Small intestine (tissue), 7 donors: ENCODE data around the gene PLCB4. TPM values are rescaled to one million over a fixed set of nuclear protein-coding genes. Genes with fewer than 3 reads are reported as not detected.

Experiments used
- DNase-seq, 2 donors: peaks; one replicate each; pipeline versions ENCODE4 v3.0.0 to v3.0.0-alpha.2; 2013
- FAIRE-seq: peaks from 2 replicates; lab custom pipeline; 2012; peaks lifted over from hg19 to GRCh38; lab: Jason Lieb, UNC
- H3K27ac ChIP-seq, 3 donors: one replicate each; pipeline ENCODE4 v1.5.1; 2013; ENCODE audit warnings: low read length in 2 of 3, mild to moderate bottlenecking in 2 of 3, control low read depth in 1 of 3, inconsistent platforms in 1 of 3, low read depth in 1 of 3, moderate library complexity in 1 of 3
- H3K27me3 ChIP-seq, 3 donors: one replicate each; pipeline ENCODE4 v1.6.1; 2013; ENCODE audit warnings: low read length in 3 of 3, inconsistent platforms in 1 of 3; ENCODE audit not compliant: control insufficient read depth in 3 of 3, insufficient read depth in 3 of 3
- H3K36me3 ChIP-seq, 3 donors: one replicate each; pipeline ENCODE4 v1.6.1; 2013; ENCODE audit warnings: low read length in 3 of 3, inconsistent platforms in 1 of 3, low read depth in 1 of 3, mild to moderate bottlenecking in 1 of 3, moderate library complexity in 1 of 3; ENCODE audit not compliant: control insufficient read depth in 3 of 3, insufficient read depth in 2 of 3
- H3K4me1 ChIP-seq, 3 donors: one replicate each; pipeline ENCODE4 v1.6.1; 2013; ENCODE audit warnings: low read length in 2 of 3, inconsistent platforms in 1 of 3, low read depth in 1 of 3, mild to moderate bottlenecking in 1 of 3, moderate library complexity in 1 of 3; ENCODE audit not compliant: control insufficient read depth in 3 of 3, insufficient read depth in 2 of 3
- H3K4me3 ChIP-seq, 3 donors: one replicate each; pipeline ENCODE4 v1.5.1; 2013; ENCODE audit warnings: low read length in 3 of 3, control low read depth in 1 of 3, inconsistent platforms in 1 of 3, low read depth in 1 of 3, mild to moderate bottlenecking in 1 of 3, moderate library complexity in 1 of 3
- H3K9me3 ChIP-seq, 2 donors: one replicate each; pipeline ENCODE4 v1.6.1; 2013; ENCODE audit warnings: low read depth in 1 of 2, low read length in 1 of 2; ENCODE audit not compliant: control insufficient read depth in 2 of 2, insufficient read depth in 1 of 2
- WGBS, 3 donors: extraction: QIAGEN DNeasy Blood & Tissue Kit; methylation state at CpG; one replicate each; pipeline ENCODE4 v1.1.7; 2013; 5-methylcytosine and 5-hydroxymethylcytosine counted together
- polyA plus RNA-seq, 4 donors: library from polyadenylated mRNA; stranded (reverse) in 3 of 4; unstranded in 1 of 4; fragments of 200-250 nt in 3 of 4; fragments of 120-200 nt in 1 of 4; gene quantifications; one replicate each; pipeline versions ENCODE4 v1.2.1 to v1.2.3, GENCODE V29; 2013
- donor health status: healthy with polysubstance abuse.
- donor health status: control.
- donor health status: control.
- donor health status: Bipolar disorder and iron deficiency.
- donor health status: healthy.

Gene PLCB4
- polyA plus RNA-seq, 4 donors = under 0.01 to 14.4 (median 3.4) TPM

- DNase-seq (no peak), FAIRE-seq (no peak)
- Histone ChIP-seq H3K36me3 (peaks cover 0 to 3% (median 0%) of the 10 kb centered on the region in 3 donors), H3K4me1 (no peaks in the 10 kb centered on the region), H3K9me3 (no peaks in the 10 kb centered on the region), H3K27me3 (no peaks in the 10 kb centered on the region), H3K27ac (no peak overlapping the region), H3K4me3 (no peak overlapping the region)
Observed at GRCh38 chr20:9428292-9428607, 359.4 kb downstream of the PLCB4 start.

- Histone ChIP-seq H3K27me3 (no peaks in the 10 kb centered on the region), H3K9me3 (peaks cover 0 to 7% of the 10 kb centered on the region in 2 donors), H3K36me3 (peaks cover 0 to 4% (median 0%) of the 10 kb centered on the region in 3 donors), H3K27ac (no peak overlapping the region), H3K4me3 (no peak overlapping the region), H3K4me1 (no peaks in the 10 kb centered on the region)
- no peak for FAIRE-seq
- no peak for DNase-seq
Observed at GRCh38 chr20:9439806-9440205, 370.9 kb downstream of the PLCB4 start.

DNA sequence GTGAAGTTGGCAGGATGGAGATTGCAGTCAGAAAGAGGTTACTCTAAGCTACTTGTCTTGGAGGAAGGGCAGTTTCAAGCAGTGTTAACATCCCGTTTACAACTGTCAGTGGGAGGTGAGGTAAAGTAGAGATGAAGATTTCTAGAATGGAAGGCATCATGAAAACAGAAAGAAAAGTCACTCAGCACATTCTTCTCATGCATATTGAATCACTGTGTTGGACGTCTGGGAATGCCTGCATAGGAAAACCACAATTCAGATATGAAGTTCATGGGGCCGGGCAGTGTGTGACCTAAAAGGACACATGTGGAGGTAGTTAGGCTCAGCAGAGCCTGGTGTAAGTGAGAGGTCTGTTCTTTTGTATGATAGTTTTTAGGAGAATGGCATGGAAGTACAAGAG, 372.0 kb downstream of the PLCB4 start:
- no peaks in the 10 kb centered on the region for H3K4me1 ChIP-seq
- FAIRE-seq (no peak), DNase-seq (no peak)
- no peak overlapping the region for H3K27ac ChIP-seq
- H3K9me3 ChIP-seq = peaks cover 0 to 7% of the 10 kb centered on the region in 2 donors
- H3K36me3 ChIP-seq = peaks cover 0 to 4% (median 0%) of the 10 kb centered on the region in 3 donors
- no peak overlapping the region for H3K4me3 ChIP-seq
- WGBS, 3 donors = 71 to 76% (median 73%) methylated on average over 3 of the region's 3 CpGs
- no peaks in the 10 kb centered on the region for H3K27me3 ChIP-seq

- DNase-seq = no peak
- 85 to 88% (median 86%) methylated on average over 3 of the region's 3 CpGs for WGBS, 3 donors
Observed at GRCh38 chr20:9441948-9442347, 373.1 kb downstream of the PLCB4 start.

DNA sequence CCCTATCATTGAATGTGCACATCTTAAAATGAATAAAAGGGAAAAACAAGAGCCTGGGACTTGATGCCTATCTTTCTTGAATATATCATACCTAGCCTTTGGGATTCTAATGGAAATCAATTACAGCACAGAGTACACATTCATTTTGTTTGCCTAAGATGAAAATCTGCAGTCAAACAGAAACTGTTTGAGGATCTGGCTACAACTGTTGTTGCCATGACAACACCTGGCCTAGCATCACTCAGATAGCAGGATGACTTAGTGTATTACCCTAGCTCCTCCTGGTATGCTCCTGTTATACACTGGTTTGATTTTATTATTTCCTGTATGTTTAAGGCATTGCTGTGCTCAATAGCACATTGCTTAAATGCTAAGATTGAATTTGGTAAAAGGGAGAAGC, 374.0 kb downstream of the PLCB4 start:
- peak; percentile 6 to 13 for DNase-seq
- Histone ChIP-seq H3K36me3 (no peaks in the 10 kb centered on the region), H3K27ac (no peak overlapping the region), H3K4me1 (no peaks in the 10 kb centered on the region), H3K4me3 (no peak overlapping the region), H3K27me3 (no peaks in the 10 kb centered on the region), H3K9me3 (peaks cover 0 to 7% of the 10 kb centered on the region in 2 donors)
- no peak for FAIRE-seq

More at GRCh38 chr20:9441948-9442347, 373.1 kb downstream of the PLCB4 start:
- H3K36me3 ChIP-seq = peaks cover 0 to under 1% (median 0%) of the 10 kb centered on the region in 3 donors
- no peak overlapping the region for H3K4me3 ChIP-seq
- no peaks in the 10 kb centered on the region for H3K4me1 ChIP-seq
- no peak for FAIRE-seq
- H3K27me3 ChIP-seq = no peaks in the 10 kb centered on the region
- peaks cover 0 to 7% of the 10 kb centered on the region in 2 donors for H3K9me3 ChIP-seq
- H3K27ac ChIP-seq = no peak overlapping the region

- DNase-seq (no peak), FAIRE-seq (no peak)
- no peaks in the 10 kb centered on the region for H3K9me3 ChIP-seq
- H3K4me1 ChIP-seq = no peaks in the 10 kb centered on the region
- no peak overlapping the region for H3K4me3 ChIP-seq
- 34 to 60% (median 50%) methylated on average over 2 of the region's 2 CpGs for WGBS, 3 donors
- H3K36me3 ChIP-seq = no peaks in the 10 kb centered on the region
- no peak overlapping the region for H3K27ac ChIP-seq
- no peaks in the 10 kb centered on the region for H3K27me3 ChIP-seq
Observed at GRCh38 chr20:9444921-9445320, 376.0 kb downstream of the PLCB4 start.

DNA sequence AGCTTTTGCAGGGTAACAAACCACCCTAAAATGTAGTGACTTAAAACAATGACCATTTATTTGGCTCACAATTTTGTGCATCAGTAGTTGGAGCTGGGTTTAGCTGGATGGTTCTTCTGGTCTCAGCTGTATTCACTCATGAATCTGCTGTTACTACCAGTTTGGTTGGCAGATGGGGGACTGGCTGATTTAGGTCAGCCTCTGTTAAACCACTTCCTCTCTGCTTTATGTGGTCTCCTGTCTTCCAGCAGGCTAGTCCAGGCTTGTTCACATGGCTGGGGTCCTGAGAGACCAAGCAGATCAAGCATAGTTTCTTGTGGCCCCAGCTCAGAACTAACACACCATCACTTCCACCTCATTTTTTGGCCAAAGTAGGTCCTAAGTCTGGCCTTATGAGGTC, 378.3 kb downstream of the PLCB4 start:
- no peak overlapping the region for H3K27ac ChIP-seq
- no peaks in the 10 kb centered on the region for H3K36me3 ChIP-seq
- H3K9me3 ChIP-seq = no peaks in the 10 kb centered on the region
- no peak overlapping the region for H3K4me3 ChIP-seq
- no peaks in the 10 kb centered on the region for H3K27me3 ChIP-seq
- H3K4me1 ChIP-seq = no peaks in the 10 kb centered on the region
- DNase-seq = no peak
- FAIRE-seq = no peak

DNA sequence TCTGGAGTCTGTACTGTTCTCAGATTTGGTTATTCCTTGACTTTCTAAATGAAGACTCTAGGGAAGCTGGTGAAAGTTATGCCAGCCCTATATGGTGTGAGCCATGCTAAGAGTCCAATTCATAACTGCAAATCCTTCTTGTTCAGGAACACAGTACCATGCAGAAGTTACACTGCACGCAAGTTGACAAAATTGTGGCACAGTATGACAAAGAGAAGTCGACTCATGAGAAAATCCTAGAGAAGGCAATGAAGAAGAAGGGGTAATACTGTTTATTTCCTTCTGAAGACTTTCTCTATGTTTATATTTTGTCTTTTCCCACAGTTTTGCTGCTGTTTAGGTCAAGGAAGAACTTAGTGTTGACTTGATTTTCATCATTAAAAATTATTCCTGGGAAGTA, 384.3 kb downstream of the PLCB4 start:
- Histone ChIP-seq H3K36me3 (peaks cover 0 to 6% (median 0%) of the 10 kb centered on the region in 3 donors), H3K27me3 (no peaks in the 10 kb centered on the region), H3K9me3 (no peaks in the 10 kb centered on the region), H3K4me1 (no peaks in the 10 kb centered on the region), H3K4me3 (no peak overlapping the region), H3K27ac (no peak overlapping the region)
- FAIRE-seq (no peak), DNase-seq (no peak)
- WGBS, 3 donors = 82 to 91% (median 86%) methylated on average over 2 of the region's 2 CpGs

- FAIRE-seq = no peak
- DNase-seq = no peak
- peaks cover 0 to 10% (median 0%) of the 10 kb centered on the region in 3 donors for H3K36me3 ChIP-seq
- WGBS, 3 donors = 76 to 84% (median 84%) methylated on average over 2 of the region's 2 CpGs
- H3K9me3 ChIP-seq = no peaks in the 10 kb centered on the region
- no peak overlapping the region for H3K4me3 ChIP-seq
- H3K27me3 ChIP-seq = no peaks in the 10 kb centered on the region
- no peaks in the 10 kb centered on the region for H3K4me1 ChIP-seq
- H3K27ac ChIP-seq = no peak overlapping the region
Observed at GRCh38 chr20:9454791-9455190, 385.9 kb downstream of the PLCB4 start.
